ENCODE measurements around the gene GPR62. TPM values are rescaled to one million over a fixed set of nuclear protein-coding genes. Genes with fewer than 3 reads are reported as not detected.
A peak's percentile ranks its signal among the peaks of the same experiment; 100 is the strongest.

The GPR62 gene
- total and polyA plus RNA-seq, 2 experiments from 2014 or later, result 0.10 to 0.38 TPM

DNA sequence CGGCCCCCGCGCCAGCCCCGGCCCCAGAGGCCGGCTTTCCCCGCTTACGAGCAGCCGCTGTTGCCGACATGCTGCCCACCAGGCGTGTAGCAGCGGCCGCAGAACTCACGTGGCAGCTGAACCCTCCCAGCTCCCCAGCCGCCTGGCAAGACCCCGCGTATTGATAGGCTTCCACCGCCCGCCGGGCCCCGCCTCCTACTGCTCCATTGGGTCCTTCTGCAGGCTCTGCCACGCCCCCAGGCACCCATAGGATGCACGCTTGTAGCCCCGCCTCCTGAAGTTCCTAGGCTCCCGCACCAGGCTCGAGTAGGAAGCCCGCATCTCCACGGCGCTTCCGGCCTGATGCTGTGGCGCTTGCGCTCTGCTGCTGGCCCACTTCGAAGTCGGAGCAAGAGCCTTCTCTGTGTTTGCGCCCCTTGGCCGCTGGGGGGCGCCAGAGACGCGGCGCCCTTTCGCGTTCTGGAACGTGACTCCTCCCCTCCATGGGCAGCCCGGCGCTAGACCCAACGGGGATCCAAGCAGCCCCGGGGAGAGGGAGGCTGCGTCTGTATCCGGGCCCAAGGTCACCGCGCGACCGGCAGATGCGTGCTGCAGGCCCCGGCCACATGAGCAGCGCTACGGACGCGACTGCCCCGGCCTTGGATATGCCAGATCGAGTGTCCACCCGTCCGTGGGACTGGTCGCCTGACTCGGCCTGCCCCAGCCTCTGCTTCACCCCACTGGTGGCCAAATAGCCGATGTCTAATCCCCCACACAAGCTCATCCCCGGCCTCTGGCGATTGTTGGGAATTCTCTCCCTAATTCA, 13.2 kb upstream of the GPR62 start, which contains the start of the genes PARP3 and RRP9:
Gene PARP3, plus strand, starts transcription at position 566 of the 805 bp plus-strand sequence. CDS start 993 bp downstream, outside the sequence.
Gene RRP9, minus strand, starts transcription at position 107 of the 805 bp plus-strand sequence. Its CDS starts 37 bp downstream, at position 70.
- H3K4me3 Mint-ChIP-seq, result peak within 1 kb of the TSS; percentile 92
- Histone ChIP-seq H2AFZ (peak within 1 kb of the TSS; percentile 69), H4K20me1 (replicated peaks; ENCODE audit: insufficient read depth) (peaks cover 12% of the 10 kb centered on the region), H3K4me2 (peak within 1 kb of the TSS; percentile 98), H3K4me1 (ENCODE audit: insufficient read depth) (peaks cover 9% of the 10 kb centered on the region; the same call in 1 of the 2 replicates), H3K79me2 (replicated peaks; ENCODE audit: insufficient read depth) (peaks cover 25% of the 10 kb centered on the region), H3F3A (replicated peaks; ENCODE audit: low read depth) (0 out of 2 replicates have a peak, but pooled peaks cover 2% of the 10 kb centered on the region), H3K9me2 (ENCODE audit: insufficient read depth) (no peaks in the 10 kb centered on the region), H3K27ac (ENCODE audit: low read depth) (no peak within 1 kb of the TSS), H3K27me3 (ENCODE audit: insufficient read depth) (no peaks in the 10 kb centered on the region), H3K4me3 (peak within 1 kb of the TSS; percentile 99), H3K36me3 (ENCODE audit: insufficient read depth) (0 out of 2 replicates have a peak, but pooled peaks cover 6% of the 10 kb centered on the region)
- H3K4me1 Mint-ChIP-seq, result peaks cover 18% of the 10 kb centered on the region
- DNase-seq (ENCODE audit: low spot score) (peak; percentile 100), ATAC-seq (peak; percentile 93)
- H3K27me3 Mint-ChIP-seq (ENCODE audit: insufficient read depth, low read depth, poor library complexity), result peaks cover 22% of the 10 kb centered on the region
- no peak within 1 kb of the TSS; the same call in 1 of the 2 replicates for H3K27ac Mint-ChIP-seq
- H3K9me3 Mint-ChIP-seq, result no peaks in the 10 kb centered on the region
- TF ChIP-seq JUNB (IDR thresholded peaks at IDR 0.05; ENCODE audit: unreplicated experiment) (no peak), POLR2AphosphoS5 (IDR thresholded peaks at IDR 0.05; ENCODE audit: low read depth) (peak; percentile 72), CREB1 (CRISPR knock-in tag; IDR thresholded peaks at IDR 0.05; ENCODE audit: low read depth) (peak; percentile 59; the same call in 1 of the 2 replicates), EZH2 (IDR thresholded peaks at IDR 0.05; ENCODE audit: low read depth, unreplicated experiment) (no peak), ZNF331 (CRISPR knock-in tag; IDR thresholded peaks at IDR 0.05; ENCODE audit: low read depth) (no peak), EZH2phosphoT487 (IDR thresholded peaks at IDR 0.05; ENCODE audit: unreplicated experiment) (no peak), NANOG (IDR thresholded peaks at IDR 0.05; ENCODE audit: borderline replicate concordance) (no peak), ZNF114 (CRISPR knock-in tag; IDR thresholded peaks at IDR 0.05) (no peak), STAT1 (IDR thresholded peaks at IDR 0.05; ENCODE audit: unreplicated experiment) (no peak)
- TF ChIP-seq, protein P1, sequence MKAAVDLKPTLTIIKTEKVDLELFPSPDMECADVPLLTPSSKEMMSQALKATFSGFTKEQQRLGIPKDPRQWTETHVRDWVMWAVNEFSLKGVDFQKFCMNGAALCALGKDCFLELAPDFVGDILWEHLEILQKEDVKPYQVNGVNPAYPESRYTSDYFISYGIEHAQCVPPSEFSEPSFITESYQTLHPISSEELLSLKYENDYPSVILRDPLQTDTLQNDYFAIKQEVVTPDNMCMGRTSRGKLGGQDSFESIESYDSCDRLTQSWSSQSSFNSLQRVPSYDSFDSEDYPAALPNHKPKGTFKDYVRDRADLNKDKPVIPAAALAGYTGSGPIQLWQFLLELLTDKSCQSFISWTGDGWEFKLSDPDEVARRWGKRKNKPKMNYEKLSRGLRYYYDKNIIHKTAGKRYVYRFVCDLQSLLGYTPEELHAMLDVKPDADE (IDR thresholded peaks at IDR 0.05), result 0 out of 2 replicates have a peak, but pooled peaks have one; percentile 7
- TF ChIP-seq, protein P2, sequence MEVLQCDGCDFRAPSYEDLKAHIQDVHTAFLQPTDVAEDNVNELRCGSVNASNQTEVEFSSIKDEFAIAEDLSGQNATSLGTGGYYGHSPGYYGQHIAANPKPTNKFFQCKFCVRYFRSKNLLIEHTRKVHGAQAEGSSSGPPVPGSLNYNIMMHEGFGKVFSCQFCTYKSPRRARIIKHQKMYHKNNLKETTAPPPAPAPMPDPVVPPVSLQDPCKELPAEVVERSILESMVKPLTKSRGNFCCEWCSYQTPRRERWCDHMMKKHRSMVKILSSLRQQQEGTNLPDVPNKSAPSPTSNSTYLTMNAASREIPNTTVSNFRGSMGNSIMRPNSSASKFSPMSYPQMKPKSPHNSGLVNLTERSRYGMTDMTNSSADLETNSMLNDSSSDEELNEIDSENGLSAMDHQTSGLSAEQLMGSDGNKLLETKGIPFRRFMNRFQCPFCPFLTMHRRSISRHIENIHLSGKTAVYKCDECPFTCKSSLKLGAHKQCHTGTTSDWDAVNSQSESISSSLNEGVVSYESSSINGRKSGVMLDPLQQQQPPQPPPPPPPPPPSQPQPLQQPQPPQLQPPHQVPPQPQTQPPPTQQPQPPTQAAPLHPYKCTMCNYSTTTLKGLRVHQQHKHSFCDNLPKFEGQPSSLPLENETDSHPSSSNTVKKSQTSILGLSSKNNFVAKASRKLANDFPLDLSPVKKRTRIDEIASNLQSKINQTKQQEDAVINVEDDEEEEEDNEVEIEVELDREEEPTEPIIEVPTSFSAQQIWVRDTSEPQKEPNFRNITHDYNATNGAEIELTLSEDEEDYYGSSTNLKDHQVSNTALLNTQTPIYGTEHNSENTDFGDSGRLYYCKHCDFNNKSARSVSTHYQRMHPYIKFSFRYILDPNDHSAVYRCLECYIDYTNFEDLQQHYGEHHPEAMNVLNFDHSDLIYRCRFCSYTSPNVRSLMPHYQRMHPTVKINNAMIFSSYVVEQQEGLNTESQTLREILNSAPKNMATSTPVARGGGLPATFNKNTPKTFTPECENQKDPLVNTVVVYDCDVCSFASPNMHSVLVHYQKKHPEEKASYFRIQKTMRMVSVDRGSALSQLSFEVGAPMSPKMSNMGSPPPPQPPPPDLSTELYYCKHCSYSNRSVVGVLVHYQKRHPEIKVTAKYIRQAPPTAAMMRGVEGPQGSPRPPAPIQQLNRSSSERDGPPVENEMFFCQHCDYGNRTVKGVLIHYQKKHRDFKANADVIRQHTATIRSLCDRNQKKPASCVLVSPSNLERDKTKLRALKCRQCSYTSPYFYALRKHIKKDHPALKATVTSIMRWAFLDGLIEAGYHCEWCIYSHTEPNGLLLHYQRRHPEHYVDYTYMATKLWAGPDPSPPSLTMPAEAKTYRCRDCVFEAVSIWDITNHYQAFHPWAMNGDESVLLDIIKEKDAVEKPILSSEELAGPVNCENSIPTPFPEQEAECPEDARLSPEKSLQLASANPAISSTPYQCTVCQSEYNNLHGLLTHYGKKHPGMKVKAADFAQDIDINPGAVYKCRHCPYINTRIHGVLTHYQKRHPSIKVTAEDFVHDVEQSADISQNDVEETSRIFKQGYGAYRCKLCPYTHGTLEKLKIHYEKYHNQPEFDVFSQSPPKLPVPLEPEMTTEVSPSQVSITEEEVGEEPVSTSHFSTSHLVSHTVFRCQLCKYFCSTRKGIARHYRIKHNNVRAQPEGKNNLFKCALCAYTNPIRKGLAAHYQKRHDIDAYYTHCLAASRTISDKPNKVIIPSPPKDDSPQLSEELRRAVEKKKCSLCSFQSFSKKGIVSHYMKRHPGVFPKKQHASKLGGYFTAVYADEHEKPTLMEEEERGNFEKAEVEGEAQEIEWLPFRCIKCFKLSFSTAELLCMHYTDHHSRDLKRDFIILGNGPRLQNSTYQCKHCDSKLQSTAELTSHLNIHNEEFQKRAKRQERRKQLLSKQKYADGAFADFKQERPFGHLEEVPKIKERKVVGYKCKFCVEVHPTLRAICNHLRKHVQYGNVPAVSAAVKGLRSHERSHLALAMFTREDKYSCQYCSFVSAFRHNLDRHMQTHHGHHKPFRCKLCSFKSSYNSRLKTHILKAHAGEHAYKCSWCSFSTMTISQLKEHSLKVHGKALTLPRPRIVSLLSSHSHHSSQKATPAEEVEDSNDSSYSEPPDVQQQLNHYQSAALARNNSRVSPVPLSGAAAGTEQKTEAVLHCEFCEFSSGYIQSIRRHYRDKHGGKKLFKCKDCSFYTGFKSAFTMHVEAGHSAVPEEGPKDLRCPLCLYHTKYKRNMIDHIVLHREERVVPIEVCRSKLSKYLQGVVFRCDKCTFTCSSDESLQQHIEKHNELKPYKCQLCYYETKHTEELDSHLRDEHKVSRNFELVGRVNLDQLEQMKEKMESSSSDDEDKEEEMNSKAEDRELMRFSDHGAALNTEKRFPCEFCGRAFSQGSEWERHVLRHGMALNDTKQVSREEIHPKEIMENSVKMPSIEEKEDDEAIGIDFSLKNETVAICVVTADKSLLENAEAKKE (CRISPR knock-in tag; IDR thresholded peaks at IDR 0.05), result no peak
- TF ChIP-seq, protein P3, sequence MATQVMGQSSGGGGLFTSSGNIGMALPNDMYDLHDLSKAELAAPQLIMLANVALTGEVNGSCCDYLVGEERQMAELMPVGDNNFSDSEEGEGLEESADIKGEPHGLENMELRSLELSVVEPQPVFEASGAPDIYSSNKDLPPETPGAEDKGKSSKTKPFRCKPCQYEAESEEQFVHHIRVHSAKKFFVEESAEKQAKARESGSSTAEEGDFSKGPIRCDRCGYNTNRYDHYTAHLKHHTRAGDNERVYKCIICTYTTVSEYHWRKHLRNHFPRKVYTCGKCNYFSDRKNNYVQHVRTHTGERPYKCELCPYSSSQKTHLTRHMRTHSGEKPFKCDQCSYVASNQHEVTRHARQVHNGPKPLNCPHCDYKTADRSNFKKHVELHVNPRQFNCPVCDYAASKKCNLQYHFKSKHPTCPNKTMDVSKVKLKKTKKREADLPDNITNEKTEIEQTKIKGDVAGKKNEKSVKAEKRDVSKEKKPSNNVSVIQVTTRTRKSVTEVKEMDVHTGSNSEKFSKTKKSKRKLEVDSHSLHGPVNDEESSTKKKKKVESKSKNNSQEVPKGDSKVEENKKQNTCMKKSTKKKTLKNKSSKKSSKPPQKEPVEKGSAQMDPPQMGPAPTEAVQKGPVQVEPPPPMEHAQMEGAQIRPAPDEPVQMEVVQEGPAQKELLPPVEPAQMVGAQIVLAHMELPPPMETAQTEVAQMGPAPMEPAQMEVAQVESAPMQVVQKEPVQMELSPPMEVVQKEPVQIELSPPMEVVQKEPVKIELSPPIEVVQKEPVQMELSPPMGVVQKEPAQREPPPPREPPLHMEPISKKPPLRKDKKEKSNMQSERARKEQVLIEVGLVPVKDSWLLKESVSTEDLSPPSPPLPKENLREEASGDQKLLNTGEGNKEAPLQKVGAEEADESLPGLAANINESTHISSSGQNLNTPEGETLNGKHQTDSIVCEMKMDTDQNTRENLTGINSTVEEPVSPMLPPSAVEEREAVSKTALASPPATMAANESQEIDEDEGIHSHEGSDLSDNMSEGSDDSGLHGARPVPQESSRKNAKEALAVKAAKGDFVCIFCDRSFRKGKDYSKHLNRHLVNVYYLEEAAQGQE (IDR thresholded peaks at IDR 0.05; ENCODE audit: unreplicated experiment), result no peak
- TF ChIP-seq, protein P4, sequence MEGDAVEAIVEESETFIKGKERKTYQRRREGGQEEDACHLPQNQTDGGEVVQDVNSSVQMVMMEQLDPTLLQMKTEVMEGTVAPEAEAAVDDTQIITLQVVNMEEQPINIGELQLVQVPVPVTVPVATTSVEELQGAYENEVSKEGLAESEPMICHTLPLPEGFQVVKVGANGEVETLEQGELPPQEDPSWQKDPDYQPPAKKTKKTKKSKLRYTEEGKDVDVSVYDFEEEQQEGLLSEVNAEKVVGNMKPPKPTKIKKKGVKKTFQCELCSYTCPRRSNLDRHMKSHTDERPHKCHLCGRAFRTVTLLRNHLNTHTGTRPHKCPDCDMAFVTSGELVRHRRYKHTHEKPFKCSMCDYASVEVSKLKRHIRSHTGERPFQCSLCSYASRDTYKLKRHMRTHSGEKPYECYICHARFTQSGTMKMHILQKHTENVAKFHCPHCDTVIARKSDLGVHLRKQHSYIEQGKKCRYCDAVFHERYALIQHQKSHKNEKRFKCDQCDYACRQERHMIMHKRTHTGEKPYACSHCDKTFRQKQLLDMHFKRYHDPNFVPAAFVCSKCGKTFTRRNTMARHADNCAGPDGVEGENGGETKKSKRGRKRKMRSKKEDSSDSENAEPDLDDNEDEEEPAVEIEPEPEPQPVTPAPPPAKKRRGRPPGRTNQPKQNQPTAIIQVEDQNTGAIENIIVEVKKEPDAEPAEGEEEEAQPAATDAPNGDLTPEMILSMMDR (conservative IDR thresholded peaks at IDR 0.05; ENCODE audit: low read depth in 2 of 2), result peak; percentile 95 to 99
- peaks cover 37% of the 10 kb centered on the region for H3K36me3 Mint-ChIP-seq (ENCODE audit: low read depth)
